ENCODE results near the gene ERGIC1. TPM values are rescaled to one million over a fixed set of nuclear protein-coding genes. Genes with fewer than 3 reads are reported as not detected.

ERGIC1 gene
- total RNA-seq, 1 donor from 2014 or later: 76.9 TPM

DNA sequence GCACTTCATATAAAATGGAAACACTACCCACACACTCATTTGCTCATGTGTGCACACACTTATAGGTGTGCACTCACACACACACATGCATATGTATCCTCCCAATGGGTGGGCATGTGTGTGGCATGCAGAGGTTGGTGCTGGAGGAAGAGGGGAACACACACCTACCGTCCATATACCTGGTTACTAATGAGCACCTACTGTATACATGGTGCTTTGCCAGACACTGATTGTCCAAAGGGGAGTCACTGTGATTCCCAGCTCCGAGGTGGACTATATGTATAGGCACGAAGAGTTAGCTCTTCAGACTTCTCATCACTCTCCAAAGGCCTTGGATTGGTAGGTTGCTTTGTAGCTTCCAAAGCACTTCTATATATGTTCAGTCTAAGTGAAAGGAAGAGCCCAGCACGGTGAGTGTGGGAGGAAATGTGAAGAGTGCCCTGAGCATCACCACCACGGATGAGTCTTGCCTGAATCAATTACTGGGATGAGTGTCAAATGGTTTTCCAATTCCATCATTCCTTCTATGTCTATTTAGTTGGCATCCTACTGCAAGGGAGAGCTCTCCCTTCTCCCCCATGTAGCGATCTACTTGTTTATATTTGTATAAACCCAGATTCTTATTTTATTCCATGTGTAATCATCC is 12.6 kb upstream of the ERGIC1 start:
- intact Hi-C loops (cut with DNase I): no loop called here

DNA sequence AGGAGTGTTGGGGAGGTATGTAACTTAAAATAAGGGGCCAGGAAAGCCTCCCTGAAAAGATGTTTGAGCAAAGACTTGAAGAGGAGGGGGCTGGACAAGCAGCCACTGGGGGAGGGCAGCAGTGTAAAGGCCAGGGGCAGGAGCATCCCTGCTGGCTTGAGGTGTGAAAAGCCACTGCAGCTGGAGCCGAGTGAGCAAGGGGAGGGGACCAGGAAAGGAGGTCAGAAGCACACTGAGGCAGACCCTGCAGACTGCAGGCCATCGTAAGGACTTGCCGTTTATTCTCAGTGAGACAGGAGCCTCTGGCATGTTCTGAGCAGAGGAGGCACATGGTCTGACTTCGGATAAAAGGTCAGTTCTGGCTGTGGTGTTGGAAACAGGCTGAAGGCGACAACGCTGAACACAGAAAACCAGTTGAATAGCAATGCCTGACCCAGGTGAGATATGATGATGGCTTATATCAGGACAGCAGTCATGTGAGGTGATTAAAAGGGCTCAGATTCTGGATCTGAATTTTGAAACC is 10.2 kb upstream of the ERGIC1 start:
- DNase-seq (ENCODE audit: low spot score): peak; percentile 64
- intact Hi-C loops (cut with DNase I): no loop called here

More for the DNA sequence above, 12.6 kb upstream of the ERGIC1 start:
- peak; percentile 39 for DNase-seq (ENCODE audit: low spot score)

DNA sequence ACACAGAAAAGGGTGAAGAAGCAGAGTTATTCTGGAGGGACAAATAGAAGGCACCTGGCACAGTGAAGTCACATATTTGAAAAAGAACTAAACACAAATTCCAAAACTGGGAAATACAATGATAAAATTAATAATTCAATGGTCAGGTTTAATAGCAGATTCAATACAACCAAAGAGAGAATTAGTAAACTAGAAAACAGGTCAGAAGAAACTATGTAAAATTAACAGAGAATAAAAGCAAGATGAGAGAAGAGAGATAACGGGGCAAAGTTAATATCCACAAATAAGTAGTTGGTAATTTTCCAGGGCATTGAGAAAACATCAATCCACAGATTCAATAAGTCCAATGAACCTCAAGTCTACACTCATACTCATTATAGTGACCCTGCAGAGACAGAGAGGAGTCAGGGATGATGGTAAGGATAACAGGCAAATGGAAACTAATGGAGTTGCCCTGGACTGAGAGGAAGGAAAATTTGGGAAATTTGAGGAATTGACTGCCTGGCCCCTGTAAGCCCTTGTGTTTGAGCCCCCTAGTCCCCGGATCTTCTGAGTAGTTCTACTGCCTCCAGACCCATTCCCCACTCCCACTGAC is 8.3 kb upstream of the ERGIC1 start:
- intact Hi-C loops (cut with DNase I): no loop called here
- no peak for DNase-seq (ENCODE audit: low spot score)

DNA sequence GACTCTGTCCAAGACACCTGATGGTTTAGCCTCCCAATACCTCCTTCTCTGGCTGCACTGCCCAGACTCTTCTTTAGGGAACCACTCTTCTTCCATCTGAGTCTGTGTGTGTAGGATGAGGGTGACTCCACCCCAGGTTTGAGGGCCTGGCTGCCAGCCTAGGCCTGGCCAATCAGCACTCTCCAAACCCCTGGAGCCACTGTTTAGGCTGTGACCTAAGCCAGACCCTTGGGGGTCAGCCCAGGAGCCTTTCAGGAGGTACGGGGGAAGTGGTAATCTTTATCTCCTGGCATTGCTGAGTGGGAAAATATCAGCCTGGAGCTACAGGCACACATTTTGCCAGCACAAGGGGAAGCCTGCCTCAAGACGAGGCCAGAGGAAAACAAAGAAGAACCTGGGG is 6.2 kb upstream of the ERGIC1 start:
- intact Hi-C loops (cut with DNase I): no loop called here
- DNase-seq (ENCODE audit: low spot score): no peak

DNA sequence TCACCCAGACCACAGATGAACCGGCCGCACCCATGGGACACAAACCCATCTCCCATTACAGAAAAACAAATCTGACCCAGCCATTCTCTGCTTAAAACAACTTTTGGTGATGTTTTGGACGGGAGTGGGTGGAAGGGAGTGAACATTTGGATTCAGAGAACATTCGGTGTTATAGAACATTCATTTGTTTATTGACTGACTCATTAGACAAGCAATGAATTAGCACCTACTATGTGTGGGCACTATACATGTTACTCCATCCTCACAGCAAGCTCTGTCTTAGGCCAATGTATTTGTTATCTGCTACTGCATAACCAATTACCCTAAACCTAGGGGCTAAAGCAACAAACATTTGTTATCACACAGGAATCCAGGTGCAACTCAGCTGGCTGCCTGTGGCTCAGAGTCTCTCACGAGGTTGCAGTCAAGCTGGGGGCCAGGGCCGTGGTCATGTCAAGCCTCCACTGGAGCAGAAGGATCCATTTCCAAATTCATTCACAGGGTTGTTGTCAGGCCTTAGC is 5.1 kb upstream of the ERGIC1 start:
- DNase-seq (ENCODE audit: low spot score): no peak
- intact Hi-C loops (cut with DNase I): no loop called here

DNA sequence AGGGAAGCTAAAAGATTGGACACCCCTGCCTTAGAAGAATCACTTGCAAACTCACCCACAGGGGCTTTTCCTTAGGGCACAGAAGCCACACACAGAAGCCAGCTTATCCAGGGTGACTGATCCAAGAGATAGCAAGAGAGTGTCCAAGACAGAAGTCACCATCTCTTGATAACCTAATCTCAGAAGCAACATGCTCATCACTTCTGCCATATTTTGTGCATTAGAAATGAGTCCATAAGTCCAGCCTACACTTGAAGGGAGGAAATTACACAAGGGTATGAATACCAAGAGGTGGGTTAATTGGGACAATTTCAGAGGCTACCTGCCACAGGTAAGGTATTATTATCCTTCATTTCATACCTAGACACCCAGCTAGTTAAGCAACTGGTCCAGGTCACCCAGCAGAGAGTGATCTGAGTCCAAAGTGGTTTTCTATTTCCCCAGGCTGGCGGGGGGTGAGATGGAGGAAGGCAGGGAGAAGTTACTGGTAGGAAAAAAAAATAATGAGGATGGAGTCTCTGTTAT is 3.7 kb upstream of the ERGIC1 start:
- intact Hi-C loops (cut with DNase I): no loop called here

DNA sequence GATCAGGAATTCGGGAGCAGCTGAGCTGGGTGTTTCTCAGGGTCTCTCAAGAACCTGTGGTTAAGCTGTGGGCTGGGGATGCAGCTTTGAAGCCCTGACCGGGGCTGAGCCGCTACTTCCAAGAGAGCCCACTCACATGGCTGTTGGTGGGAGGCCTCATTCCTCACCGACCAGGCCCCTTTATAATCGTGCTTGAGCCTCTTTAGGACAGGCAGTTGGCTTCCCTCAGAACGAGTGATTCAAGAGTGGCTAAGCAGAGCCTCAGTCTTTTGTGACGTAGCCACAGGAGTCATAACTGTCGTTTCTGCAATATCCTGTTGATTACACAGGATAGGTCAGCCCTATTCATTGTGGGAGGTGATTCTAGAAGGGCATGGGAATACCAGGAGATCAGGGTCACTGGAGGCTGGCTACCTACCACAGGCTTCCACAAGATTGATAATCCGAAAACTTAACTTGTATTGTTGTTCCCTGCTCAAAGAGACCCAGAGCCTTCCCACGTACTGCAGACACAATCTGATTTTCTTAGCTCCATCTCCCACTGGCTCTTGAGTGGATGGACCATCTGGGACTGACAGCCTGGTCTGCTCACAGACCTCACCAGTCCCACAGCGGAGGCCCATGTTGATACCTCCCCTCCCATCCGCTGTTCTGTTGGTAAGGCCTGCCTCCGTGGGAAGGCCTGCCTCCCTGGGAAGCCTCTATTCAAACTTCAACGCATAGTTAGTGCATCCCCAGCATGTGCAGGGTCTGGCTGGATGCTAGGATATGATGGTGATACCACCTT is 3.0 kb upstream of the ERGIC1 start:
- intact Hi-C loops (cut with DNase I): no loop called here
- peak; percentile 71 for DNase-seq (ENCODE audit: low spot score)

More for the DNA sequence above, 3.7 kb upstream of the ERGIC1 start:
- peak; percentile 9 for DNase-seq (ENCODE audit: low spot score)

DNA sequence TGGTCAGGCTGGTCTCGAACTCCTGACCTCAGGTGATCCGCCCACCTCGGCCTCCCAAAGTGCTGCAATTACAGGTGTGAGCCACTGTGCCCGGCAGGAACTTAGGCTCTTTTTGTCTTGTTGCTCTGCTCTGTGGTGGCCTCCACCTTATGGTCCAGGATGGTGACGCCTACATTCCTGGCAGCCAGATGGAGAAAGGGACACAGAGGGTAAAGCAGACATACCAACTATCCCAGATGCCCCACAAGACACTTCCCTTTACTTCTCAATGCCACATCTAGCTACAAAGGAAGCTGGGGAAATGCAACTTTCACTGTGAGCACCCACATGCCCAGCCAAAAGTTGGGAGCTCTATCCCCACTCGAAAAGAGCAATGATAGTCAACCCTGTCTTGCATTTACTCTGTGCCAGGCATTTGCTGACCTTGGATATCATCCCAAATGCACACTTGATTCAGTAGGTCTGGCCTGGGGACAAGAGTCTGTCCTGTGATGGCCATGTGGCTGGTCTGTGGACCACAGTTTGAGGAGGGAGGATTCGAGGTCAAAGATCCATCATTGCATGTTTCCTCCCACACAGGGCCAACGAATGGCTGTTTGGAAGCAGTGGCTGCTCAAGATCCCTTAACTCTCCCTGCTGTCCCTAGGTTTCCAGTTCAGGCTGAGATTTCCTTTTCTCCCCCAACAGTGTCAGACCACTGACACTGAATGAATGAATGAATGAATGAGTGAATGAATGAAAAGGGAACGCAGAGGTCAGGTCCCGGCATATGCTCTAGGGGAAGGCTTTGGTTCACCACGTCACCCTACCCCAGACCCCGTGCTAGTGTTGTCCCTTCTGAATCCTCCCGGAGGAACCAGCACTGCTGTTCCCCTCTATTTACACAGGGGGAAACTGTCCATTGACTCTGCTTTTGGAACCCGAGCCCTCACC is 1.4 kb upstream of the ERGIC1 start:
- intact Hi-C loops (cut with DNase I): no loop called here
- DNase-seq (ENCODE audit: low spot score): no peak

DNA sequence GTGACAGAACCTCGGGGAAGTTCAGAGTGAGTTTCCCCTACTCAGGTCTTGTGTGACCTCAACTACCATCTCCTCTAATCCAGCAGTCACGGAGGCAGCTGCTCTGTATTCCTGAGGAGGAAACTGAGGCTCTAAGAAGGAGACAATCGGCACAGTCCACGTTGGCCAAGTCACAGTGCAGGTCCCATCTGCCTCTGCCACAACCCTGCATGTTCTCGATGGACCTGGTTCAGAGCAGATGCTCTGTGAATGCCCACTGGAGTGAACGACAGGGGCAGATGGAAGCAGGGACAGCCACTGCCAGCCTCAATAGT is 722 bp upstream of the ERGIC1 start:
- peak; percentile 39 for DNase-seq (ENCODE audit: low spot score)
- intact Hi-C loops (cut with DNase I): no loop called here

DNA sequence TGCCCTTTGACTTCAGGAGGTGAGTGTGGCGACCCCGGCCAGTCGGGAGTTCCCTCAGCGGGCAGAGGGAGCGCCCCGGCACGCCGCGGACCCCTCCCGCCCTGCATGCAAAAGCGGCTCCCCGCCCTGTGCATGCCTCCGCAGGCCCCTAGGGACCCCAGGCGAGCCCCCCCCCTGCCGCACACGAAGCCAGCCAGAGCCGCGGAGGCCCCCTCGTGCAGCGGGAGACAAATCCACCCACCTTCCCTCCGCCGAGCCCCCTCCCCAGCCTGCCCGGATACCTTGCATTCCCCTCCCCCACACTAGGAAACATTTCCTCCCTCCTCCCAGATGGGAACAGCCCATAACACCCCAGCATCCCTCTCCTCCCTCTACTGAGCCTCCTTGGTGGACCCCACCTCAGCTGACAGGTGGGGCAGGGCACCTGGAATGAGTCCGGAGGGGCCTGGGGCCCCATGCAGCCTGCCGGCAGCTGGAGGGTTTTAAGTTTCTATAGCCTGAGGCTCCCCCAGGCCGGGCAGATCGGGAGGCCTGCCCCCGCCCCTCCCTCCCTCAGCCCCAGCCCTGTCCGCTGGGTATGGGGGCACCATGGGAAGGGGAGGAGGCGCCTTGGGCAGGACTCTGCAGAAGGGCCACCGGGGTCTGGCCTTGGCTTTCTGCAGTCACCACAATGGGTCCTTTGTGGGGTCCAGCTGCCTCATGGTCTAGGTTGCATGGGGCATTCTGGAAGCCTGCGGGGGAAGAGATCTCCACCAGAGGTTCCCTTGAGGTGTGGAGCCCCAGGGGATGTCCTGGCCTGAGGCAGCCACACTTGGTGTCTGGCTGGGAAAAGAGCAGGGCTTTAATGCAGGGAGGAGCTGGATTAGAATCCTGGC is 601 bp downstream of the ERGIC1 start:
- peak; percentile 76 for DNase-seq (ENCODE audit: low spot score)
- intact Hi-C loops (cut with DNase I): no loop called here

DNA sequence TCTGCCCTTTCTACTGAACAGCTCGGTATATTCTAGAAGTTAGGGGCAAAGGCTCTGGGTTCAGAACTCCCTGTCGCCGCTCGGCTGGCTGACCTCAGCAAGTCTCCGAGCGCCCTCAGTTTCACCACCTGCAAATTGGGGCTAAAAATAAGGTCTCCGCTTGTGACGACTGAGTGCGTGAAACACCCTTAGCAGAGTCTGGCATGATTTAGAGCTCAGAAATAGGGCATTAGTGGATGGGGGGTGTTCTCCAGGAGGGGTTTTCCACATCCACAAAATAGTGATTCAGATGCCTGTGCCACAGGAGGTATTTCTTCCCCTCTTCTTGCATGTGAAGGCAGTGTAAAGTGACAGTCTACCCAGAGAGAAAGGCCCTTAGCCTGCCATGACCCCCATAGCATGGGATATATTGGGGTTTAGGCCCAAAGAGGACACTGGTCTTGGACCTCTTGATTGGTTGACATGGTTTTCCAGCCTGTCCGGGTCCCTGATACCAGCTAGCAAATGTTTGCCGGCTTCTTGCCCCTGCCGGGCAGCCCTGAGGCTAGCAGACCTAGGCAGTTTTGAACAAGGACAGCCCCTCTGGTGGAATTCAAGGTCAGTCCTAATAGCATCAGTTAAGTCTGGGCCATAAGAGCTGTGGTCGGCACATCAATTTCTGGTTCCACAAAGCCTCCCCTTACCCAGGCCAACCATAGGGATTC is 1.4 kb downstream of the ERGIC1 start:
- no peak for DNase-seq (ENCODE audit: low spot score)
- intact Hi-C loops (cut with DNase I): no loop called here

DNA sequence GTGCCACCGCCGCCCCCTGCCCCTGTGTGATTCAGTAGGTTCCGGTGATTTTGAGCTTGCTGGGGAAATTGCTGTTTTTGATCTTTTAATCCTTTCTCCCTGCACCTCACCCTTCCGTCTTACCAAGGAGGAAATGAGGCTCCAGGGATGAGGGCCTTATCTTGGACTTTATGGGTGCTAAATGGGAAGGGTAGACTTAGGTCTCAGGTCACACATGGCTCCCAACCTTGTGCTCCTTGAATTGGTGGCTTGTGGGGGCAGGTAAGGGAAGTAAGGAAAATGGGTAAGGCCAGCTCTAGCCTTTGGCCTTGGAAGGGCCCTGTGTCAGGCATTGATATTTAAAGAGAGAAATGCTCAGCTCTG is 1.9 kb downstream of the ERGIC1 start:
- intact Hi-C loops (cut with DNase I): no loop called here
- DNase-seq (ENCODE audit: low spot score): no peak

DNA sequence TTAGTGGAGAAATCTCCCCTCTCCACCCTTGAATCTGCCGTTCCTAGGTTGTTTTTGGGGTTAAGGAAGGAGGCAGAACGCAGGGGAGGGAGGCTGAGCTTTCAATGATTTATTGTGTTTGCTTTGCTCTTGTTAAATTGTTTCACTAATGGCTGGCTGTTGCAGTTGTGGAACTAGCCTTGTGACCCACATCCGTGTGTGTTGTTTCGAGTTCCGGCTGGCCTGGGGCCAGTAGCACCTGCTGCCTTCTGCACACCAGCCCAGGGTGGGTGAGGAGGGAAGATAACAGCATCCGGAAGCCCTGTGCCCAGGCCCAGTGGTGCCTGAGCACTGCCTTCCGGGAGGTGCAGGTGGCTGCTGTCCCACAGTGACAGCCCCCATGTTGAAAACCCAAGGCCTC is 3.6 kb downstream of the ERGIC1 start:
- DNase-seq (ENCODE audit: low spot score): no peak
- intact Hi-C loops (cut with DNase I): no loop called here

DNA sequence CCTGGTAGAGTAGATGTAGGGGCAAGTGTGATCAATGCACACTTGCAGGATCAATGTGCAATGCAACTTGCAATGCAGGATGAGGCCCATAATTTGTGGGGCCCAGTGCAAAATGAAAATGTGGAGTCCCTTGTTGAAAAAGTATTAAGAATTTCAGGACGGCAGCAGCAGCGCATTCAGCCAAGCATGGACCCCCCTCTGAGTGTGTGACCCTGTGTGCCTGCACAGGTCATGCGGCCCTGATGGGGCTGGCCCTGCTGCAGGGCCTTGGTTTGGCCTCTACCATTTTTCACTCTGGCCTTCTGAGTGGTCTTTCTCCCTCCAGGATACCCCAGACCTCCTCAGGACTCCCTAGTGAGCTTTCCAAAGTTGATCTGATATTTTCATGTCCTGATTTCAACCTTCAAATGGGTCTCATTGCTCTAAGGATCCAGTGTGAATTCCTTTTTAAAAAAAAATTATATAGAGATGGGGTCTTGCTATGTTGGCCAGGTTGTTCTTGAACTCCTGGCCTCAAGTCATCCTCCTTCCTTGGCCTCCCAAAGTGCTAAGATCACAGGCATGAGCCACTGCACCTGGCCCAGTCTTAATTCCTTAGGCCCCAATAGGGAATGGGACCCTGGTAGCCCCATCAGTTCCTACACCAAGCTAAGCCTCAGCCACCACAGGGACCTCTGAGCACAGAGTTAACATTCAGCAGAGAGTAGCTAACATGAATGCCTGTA is 4.3 kb downstream of the ERGIC1 start:
- intact Hi-C loops (cut with DNase I): no loop called here
- DNase-seq (ENCODE audit: low spot score): no peak

DNA sequence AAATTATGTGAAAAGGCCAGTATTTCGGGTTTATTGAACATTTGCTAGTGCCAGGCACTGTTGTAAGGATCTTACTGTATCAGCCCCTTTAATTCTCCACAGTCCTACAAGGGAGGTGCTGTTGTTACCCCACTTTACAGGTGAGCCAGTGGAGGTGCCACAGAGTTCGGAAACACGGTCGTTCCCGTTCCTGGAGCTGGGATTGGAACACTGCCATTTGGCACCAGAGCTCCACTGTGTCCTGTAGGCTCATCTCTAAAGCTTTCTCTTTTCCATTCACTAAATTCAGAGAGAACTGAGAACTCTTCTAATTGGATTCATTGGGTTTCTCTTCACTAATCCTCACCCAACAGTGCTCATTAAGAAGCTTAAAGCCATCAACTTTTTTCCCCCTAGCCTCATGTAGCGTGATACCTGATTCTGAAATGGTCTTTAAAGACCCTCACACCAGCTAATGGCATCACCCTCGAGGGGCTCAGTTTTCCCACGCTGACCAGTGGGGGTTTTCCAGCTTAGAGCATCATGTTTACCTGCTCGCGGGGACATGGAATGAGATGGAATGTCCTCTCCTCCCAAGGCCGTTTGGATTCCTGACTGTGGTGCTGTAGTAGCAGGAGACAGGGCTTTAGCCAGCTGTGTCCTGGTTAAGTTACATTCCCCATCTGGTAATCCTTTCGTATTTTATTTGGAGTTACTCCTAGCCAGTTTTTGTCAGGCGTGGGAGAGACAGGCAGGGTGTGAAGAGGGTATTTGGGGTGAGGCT is 5.8 kb downstream of the ERGIC1 start:
- no peak for DNase-seq (ENCODE audit: low spot score)
- intact Hi-C loops (cut with DNase I): no loop called here

DNA sequence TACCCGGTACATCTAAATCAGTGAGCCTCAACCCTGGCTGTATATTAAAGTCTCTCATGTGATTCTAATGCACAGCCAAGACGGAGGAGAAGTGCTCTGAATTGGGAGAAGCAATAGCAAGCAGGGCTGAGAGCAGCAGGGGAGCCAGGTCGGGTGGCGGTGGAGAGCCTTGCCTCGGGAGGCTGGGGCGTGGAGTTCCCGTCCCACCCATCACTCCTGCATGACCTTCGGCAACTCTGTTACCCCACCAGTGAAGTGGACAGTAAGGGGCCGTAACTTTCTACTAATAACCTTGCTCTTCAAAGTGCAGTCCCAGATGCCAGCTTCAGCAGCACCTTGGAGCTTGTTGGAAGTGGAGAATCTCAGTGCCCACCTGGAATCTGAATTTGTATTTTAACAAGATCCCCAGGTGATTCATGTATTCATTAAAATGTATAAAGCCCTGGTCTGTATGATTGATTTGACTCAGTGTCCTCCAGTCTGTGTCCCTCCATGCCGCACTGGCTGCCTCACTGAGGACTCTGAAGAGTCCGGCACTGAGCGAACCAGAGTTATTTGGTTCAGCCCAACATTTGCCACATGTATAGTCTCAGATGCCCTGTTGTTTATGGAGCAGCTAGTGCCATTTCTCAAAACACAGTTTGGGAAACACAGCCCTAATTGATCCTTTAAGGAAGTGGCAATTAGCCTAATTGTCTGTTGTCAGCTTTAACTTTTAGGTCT is 6.5 kb downstream of the ERGIC1 start:
- intact Hi-C loops (cut with DNase I): no loop called here
- DNase-seq (ENCODE audit: low spot score): no peak

Measured in cardiac septum (tissue), 1 donor.